Activated CD4-positive, alpha-beta memory T cell treated with anti-CD3 and anti-CD28 coated beads, Interleukin-2, amount 10 ng/mL, durations not matched to agents 7 days and 5 days (primary cell): ENCODE measurements around the gene TMPRSS9. TPM values are rescaled to one million over a fixed set of nuclear protein-coding genes. Genes with fewer than 3 reads are reported as not detected.

Experiments used
- CTCF ChIA-PET: fragments of 350-600 bp; sonication (Branson Sonifier 250); formaldehyde crosslinking; loops from one replicate; lab custom pipeline; 2021; ENCODE audit warnings: antibody characterized with exemption, inconsistent platforms; lab: Charles Lee
- POLR2A ChIA-PET: fragments of 350-600 bp; sonication (Branson Sonifier 250); formaldehyde crosslinking; loops from one replicate; lab custom pipeline; 2021; ENCODE audit warnings: antibody characterized with exemption; lab: Charles Lee
- DNase-seq: peaks from one replicate; pipeline ENCODE4 v3.0.0-alpha.2; 2020
- H3K27ac Mint-ChIP-seq: one replicate; pipeline ENCODE4 v1.8.0; 2021; ENCODE audit warnings: mild to moderate bottlenecking, mixed read lengths
- H3K27me3 Mint-ChIP-seq: one replicate; pipeline ENCODE4 v1.8.0; 2021; ENCODE audit warnings: mixed read lengths
- H3K36me3 Mint-ChIP-seq: one replicate; pipeline ENCODE4 v1.8.0; 2021; ENCODE audit warnings: low read depth, mixed read lengths
- H3K4me1 Mint-ChIP-seq: one replicate; pipeline ENCODE4 v1.8.0; 2021; ENCODE audit warnings: mixed read lengths
- H3K4me3 Mint-ChIP-seq: one replicate; pipeline ENCODE4 v1.8.0; 2021; ENCODE audit warnings: mild to moderate bottlenecking, mixed read lengths
- H3K9me3 Mint-ChIP-seq: one replicate; pipeline ENCODE4 v1.8.0; 2021; ENCODE audit warnings: mixed read lengths
- total RNA-seq, 2 experiments: library from RNA; stranded (reverse); gene quantifications; one replicate each; pipeline ENCODE4 v1.2.3, GENCODE V29; 2021

Gene TMPRSS9
- total RNA-seq, 2 experiments from 2014 or later: not detected

DNA sequence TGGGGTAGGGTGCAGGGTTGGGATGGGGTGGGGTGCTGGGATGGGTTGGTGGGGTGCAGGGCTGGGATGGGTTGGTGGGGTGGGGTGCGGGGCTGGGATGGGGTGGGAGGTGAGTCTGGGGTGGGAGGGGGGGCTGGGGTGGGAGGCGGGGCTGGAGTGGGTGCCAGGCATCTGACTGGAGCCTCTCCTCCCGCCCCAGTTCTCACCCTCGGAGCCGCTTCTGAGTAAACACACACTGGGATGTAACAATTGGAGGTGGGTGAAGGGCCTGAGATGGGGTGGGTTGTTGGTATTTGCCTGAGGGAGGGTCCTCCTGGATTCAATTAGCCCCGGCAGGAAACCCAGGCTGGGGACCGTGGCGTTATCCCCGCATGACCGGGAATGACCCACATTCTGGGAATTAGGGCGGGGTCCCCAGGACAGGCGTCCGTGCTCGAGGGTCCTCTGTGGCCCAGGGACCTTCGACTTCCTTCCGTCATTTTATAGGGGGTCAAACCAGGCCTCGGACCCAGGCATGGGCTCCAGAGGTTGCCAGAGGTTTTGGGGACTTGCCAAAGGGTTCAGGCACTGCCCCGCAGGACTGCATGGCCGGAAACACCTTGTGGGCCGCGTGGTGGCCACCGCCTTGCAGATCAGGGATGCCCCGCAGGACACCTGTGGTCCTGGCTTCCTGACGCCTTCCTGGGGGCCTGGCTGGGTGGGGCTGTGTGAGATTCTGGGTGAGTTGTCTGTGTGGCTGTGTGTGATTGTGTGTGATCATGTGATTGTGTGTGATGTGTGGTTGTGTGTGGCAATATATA is 1.4 kb downstream of the TMPRSS9 start:
- Mint-ChIP-seq H3K36me3 (no peaks in the 10 kb centered on the region), H3K4me3 (no peak overlapping the region), H3K27ac (no peak overlapping the region), H3K4me1 (peaks cover 4% of the 10 kb centered on the region), H3K9me3 (no peaks in the 10 kb centered on the region), H3K27me3 (peaks cover 14% of the 10 kb centered on the region)
- DNase-seq: no peak
- CTCF ChIA-PET: no interaction called here
- POLR2A ChIA-PET: no interaction called here

DNA sequence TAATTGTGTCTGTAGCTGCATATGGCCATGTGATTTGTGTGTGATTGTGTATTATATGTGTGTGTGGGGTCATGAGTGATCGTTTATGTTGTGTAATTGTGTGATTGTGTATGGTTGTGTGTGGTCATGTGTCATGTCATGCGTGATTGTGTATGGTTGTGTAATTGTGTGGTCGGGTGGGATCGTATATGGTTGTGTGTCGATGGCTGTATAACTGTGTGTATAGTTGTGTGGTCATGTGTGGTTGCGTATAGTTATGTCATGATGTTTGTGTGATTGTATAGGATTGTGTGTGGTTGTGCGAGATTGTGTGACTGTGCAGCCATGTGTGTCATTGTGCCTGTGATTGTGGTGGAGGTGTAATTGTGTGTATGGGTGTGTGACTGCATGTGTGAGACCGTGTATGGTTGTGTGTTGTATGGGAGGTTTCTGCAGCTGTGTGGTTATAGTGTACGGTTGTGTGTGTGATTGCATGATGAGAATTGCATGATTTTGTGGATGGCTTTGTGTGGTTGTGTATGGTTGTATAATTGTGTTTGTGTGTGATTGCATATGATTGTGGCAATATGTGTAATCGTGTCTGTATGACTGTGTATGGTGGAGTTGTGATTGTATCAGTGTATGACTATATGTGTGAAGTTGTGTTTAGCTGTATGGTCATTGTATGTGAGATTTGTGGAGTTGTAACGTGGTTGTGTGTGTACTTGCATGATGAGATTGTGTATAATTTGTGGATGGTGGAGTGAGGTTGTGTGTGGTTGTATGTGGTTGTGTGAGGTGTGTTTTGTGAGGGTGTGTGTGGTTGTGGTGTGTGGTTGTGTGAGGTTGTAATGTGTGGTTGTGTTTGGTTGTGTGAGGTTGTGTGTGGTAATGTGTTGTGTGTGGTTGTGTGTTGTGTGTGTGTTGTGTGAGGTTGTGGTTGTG is 2.2 kb downstream of the TMPRSS9 start:
- CTCF ChIA-PET: no interaction called here
- H3K9me3 Mint-ChIP-seq: no peaks in the 10 kb centered on the region
- POLR2A ChIA-PET: no interaction called here
- H3K4me1 Mint-ChIP-seq: peaks cover 4% of the 10 kb centered on the region
- DNase-seq: no peak
- no peak overlapping the region for H3K27ac Mint-ChIP-seq
- H3K36me3 Mint-ChIP-seq: no peaks in the 10 kb centered on the region
- no peak overlapping the region for H3K4me3 Mint-ChIP-seq
- H3K27me3 Mint-ChIP-seq: peaks cover 14% of the 10 kb centered on the region

DNA sequence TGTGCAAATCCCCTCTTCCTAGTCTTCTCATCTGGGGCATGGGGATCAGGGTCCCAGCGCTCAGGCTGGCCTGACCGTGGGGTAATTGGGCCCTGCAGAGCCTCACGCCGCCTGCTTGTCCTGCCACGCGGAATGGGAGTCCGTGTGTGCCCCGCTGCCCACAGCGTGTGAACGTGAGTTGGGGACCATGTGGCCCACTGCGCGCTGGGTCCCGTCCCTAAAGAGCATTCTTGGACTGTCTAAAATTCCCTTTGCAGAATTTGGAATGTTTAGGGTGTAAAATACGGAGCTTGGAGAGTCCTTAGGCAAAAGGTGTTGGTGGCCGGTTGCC is 2.9 kb downstream of the TMPRSS9 start:
- Mint-ChIP-seq H3K4me1 (peaks cover 4% of the 10 kb centered on the region), H3K36me3 (no peaks in the 10 kb centered on the region)

DNA sequence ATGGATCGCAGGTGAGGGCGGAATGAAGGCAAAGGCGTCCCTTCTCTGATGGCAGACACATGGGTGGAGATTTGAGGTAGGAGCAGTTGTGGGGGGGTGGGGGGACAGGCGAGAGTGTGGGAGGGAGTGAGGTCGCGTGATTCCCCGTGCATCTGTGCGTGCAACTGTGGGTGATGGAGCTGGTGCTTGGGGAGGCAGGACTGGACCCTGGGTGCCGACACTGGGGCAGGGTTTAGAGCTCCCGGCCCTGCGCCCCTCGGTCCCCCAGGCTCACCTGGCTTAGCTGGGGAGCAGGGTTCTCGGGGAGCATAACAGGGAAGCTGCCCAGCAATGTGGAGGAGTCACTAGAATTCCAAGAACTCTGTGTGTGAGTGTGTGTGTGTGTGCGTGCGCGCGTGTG is 3.4 kb downstream of the TMPRSS9 start:
- POLR2A ChIA-PET: no interaction called here
- no peak for DNase-seq
- Mint-ChIP-seq H3K27me3 (peaks cover 19% of the 10 kb centered on the region), H3K9me3 (peaks cover 6% of the 10 kb centered on the region), H3K36me3 (peaks cover 3% of the 10 kb centered on the region), H3K27ac (no peak overlapping the region), H3K4me1 (peaks cover 7% of the 10 kb centered on the region), H3K4me3 (no peak overlapping the region)
- CTCF ChIA-PET: no interaction called here

More for the DNA sequence above, 2.9 kb downstream of the TMPRSS9 start:
- H3K27me3 Mint-ChIP-seq: peaks cover 14% of the 10 kb centered on the region
- CTCF ChIA-PET: no interaction called here
- no peak for DNase-seq
- POLR2A ChIA-PET: no interaction called here
- H3K27ac Mint-ChIP-seq: no peak overlapping the region
- H3K4me3 Mint-ChIP-seq: no peak overlapping the region
- H3K9me3 Mint-ChIP-seq: peaks cover under 1% of the 10 kb centered on the region

DNA sequence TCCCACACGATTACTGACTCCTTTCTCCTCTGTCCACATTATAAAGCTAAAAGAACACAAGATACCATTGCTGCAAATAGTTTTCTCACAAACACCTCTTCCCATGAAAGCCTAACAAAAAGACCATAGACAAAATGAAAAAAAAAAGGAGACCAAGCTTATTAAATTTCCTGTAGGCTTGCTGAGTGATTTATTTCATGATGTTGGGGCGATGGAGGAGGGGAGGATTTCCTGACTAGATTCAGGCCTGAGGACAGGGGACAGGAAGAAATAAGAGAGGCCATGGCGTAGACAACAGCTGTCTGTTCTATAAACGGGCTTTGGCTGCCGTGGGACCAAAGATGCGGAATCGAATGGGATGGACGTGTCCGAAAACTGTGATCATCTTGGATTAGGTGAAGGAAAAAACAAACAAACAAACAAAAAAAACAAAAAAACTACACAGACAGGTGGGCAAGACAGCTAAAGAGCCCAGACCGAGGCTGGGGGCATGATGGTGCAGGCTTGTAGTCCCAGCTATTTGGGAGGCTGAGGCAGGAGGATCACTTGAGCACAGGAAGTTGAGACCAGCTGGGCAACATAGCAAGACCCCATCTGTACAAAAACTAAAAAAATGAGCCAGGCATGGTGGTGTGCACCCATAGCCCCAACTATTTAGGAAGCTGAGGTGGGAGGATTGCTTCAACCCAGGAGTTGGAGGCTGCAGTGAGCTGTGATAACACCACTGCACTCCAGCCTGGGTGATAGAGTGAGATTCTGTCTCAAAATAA is 5.3 kb downstream of the TMPRSS9 start:
- Mint-ChIP-seq H3K27me3 (peaks cover 15% of the 10 kb centered on the region), H3K27ac (no peak overlapping the region), H3K4me1 (peaks cover 10% of the 10 kb centered on the region), H3K36me3 (peaks cover 3% of the 10 kb centered on the region), H3K4me3 (no peak overlapping the region), H3K9me3 (peaks cover 12% of the 10 kb centered on the region)
- no peak for DNase-seq
- POLR2A ChIA-PET: interaction anchor here (0.6 kb wide), 1 partner anchor 338 kb away, joined by 4 read pairs; no protein-coding TSS in a partner anchor
- CTCF ChIA-PET: no interaction called here

DNA sequence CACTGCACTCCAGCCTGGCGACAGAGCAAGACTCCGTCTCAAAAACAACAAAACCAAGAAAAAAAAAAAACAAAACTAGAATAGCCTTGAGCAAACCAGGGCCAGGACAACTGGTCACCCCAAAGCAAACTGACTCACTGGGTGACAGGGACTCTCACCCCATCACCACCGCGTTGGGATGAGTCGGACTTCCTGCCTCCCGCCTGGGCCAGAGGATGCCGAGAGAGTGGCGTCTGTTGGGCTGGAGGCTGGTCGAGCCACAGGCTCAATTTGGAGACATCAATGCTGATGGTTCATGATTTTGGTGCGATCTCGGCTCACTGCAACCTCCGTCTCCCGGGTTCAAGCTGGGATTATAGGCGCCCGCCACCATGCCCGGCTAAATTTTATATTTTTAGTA is 11.6 kb downstream of the TMPRSS9 start:
- H3K9me3 Mint-ChIP-seq: peaks cover 15% of the 10 kb centered on the region
- H3K4me3 Mint-ChIP-seq: no peak overlapping the region
- H3K27me3 Mint-ChIP-seq: peaks cover 10% of the 10 kb centered on the region
- H3K27ac Mint-ChIP-seq: no peak overlapping the region
- ChIA-PET CTCF (no interaction called here), POLR2A (no interaction called here)
- no peak for DNase-seq
- peaks cover 7% of the 10 kb centered on the region for H3K36me3 Mint-ChIP-seq
- H3K4me1 Mint-ChIP-seq: peaks cover 6% of the 10 kb centered on the region

DNA sequence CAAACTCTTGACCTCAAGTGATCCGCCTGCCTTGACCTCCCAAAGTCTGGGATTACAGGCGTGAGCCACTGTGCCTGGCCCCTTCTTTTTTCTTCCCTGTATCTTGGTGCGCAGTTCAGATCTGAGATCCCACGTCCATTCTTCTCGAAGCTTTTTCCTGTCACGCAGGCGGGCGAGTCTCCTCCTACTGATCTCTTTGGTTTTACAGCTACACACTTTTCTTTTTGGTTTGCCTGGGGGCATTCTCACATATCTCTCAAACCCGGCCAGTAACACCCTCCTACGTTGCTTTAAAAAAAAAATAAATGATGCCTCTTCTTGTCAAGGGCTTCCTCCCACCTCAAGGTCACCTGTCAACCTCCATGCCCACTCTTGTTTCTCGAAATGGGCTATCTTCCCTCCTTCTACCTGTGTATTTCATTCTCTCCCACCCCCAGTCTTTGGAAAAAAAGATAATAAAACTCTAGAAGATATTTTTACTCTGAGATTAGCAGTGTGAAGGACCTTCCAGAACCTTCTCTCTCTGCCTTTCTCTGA is 12.1 kb downstream of the TMPRSS9 start:
- H3K9me3 Mint-ChIP-seq: peaks cover 15% of the 10 kb centered on the region
- DNase-seq: no peak
- CTCF ChIA-PET: no interaction called here

DNA sequence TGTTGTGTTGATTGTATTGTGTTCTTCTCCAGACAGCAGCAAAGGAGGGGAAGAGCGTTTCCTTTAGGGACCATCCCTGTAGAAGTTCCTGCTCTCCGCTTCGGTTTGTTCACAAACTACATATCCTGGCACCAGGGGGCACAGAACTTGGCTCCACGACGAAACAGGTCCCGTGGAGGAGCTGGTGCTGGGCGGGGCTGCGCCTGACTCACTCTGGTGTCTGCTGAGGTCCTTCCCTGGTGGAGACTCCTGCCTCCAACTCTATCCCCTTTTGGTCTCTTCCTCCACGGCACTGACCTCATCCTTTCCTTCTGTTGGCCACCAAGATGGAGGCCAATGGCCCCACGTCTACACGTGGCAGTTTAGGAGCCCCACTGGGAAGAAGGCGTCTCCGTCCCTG is 14.7 kb downstream of the TMPRSS9 start:
- POLR2A ChIA-PET: no interaction called here
- no peak overlapping the region for H3K27ac Mint-ChIP-seq

More for the DNA sequence above, 12.1 kb downstream of the TMPRSS9 start:
- POLR2A ChIA-PET: no interaction called here
- peaks cover 7% of the 10 kb centered on the region for H3K36me3 Mint-ChIP-seq
- peaks cover 10% of the 10 kb centered on the region for H3K27me3 Mint-ChIP-seq
- peaks cover 6% of the 10 kb centered on the region for H3K4me1 Mint-ChIP-seq
- no peak overlapping the region for H3K4me3 Mint-ChIP-seq
- H3K27ac Mint-ChIP-seq: no peak overlapping the region

DNA sequence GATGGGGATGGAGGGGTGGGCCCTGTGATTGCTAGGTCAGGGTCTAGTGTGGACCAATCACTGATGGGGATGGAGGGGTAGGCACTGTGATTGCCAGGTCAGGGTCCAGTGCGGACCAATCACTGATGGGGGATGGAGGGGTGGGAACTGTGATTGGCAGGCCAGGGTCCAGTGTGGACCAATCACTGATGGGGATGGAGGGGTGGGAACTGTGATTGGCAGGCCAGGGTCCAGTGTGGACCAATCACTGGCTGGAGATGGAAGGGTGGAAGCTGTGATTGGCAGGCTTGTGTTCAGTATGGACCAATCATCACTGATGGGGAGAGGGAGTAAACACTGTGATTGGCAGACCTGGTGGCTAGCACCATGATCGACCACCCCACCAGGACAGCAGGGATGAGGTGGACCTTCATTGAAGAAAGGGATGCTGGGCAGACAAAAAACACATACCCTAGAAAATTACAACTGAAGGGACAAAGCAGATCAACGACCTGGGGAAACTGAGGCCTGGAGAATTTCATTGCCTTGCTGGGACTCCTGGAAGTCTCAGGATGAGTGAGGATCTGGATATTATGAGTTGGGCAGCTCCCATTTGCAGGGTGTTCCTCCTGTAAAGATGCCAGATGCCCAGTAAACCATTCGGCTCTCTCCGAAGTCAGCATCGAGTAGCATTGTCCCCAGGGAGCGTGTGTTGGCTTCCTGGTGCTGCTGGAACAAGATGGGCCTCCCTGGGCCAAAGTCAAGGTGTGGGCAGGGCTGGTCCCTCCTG is 15.5 kb downstream of the TMPRSS9 start:
- CTCF ChIA-PET: no interaction called here
- peaks cover 5% of the 10 kb centered on the region for H3K27me3 Mint-ChIP-seq

More for the DNA sequence above, 14.7 kb downstream of the TMPRSS9 start:
- no peak for DNase-seq
- H3K4me1 Mint-ChIP-seq: no peaks in the 10 kb centered on the region
- CTCF ChIA-PET: no interaction called here
- H3K27me3 Mint-ChIP-seq: peaks cover 5% of the 10 kb centered on the region
- peaks cover 8% of the 10 kb centered on the region for H3K36me3 Mint-ChIP-seq
- H3K9me3 Mint-ChIP-seq: peaks cover 16% of the 10 kb centered on the region
- H3K4me3 Mint-ChIP-seq: no peak overlapping the region

DNA sequence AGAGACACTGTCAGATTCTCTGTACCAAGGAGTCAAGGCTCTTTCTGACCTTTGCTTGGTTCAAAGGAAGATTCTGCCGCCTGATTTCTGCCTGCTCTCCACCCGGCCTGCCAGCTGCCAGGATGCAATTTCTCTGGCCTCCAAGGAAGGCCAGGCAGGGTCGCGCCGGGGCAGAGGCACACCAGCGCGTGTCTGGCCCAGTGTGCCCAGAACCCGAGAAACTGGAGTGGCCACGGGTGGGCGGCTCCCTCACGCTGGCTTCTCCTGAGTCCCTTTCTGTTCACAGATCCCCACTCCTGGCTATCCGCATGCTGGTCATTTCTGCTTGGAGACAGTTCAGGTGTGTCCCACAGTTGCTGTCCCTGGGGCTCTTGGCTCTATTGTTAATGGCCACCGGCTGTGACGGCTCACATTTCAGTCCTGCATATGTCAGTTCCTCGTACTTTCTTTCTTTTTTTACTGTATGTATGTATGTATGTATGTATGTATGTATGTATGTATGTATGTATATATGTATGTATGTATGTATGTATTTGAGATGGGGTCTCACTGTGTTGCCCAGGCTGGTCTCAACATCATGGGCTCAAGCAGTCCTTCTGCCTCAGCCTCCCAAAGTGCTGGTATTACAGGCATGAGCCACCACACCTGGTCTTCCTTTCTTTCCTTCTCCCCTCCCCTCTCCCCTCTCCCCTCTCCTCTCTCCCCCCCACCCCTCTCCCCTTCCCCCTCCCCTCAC is 16.9 kb downstream of the TMPRSS9 start:
- H3K4me3 Mint-ChIP-seq: no peak overlapping the region
- DNase-seq: no peak
- H3K9me3 Mint-ChIP-seq: peaks cover 22% of the 10 kb centered on the region
- CTCF ChIA-PET: no interaction called here
- POLR2A ChIA-PET: no interaction called here
- no peak overlapping the region for H3K27ac Mint-ChIP-seq
- H3K27me3 Mint-ChIP-seq: peaks cover 5% of the 10 kb centered on the region
- no peaks in the 10 kb centered on the region for H3K4me1 Mint-ChIP-seq
- peaks cover 10% of the 10 kb centered on the region for H3K36me3 Mint-ChIP-seq

More for the DNA sequence above, 15.5 kb downstream of the TMPRSS9 start:
- DNase-seq: no peak
- Mint-ChIP-seq H3K9me3 (peaks cover 17% of the 10 kb centered on the region), H3K36me3 (peaks cover 8% of the 10 kb centered on the region), H3K4me3 (no peak overlapping the region), H3K27ac (no peak overlapping the region), H3K4me1 (no peaks in the 10 kb centered on the region)
- POLR2A ChIA-PET: no interaction called here

DNA sequence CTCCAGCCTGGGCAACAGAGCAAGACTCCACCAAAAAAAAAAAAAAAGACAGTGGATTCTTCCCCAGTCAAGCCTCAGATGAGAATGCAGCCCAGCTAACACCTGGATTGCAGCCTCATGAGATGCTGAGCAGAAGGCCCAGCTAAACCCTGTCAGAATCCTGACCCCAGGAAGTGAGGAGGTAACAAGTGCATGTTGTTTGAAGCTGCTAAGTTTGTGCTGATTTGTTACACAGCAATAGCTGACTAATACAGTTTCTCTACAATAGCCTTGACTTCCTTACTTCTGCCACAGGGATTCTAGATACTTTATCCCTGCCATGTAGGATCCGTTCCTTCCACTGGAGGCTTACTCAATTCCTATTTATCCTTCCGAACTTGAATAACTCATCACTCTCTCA is 20.5 kb downstream of the TMPRSS9 start:
- Mint-ChIP-seq H3K36me3 (peaks cover 7% of the 10 kb centered on the region), H3K4me1 (no peaks in the 10 kb centered on the region), H3K9me3 (peaks cover 25% of the 10 kb centered on the region), H3K4me3 (no peak overlapping the region), H3K27me3 (peaks cover 3% of the 10 kb centered on the region), H3K27ac (no peak overlapping the region)
- DNase-seq: no peak
- ChIA-PET CTCF (interaction anchor here (0.7 to 1.4 kb wide), 3 partner anchors 10 to 268 kb away, joined by 3 to 8 read pairs (median 6); no protein-coding TSS in a partner anchor), POLR2A (no interaction called here)
